ENCODE measurements around the gene NBEA. TPM values are rescaled to one million over a fixed set of nuclear protein-coding genes. Genes with fewer than 3 reads are reported as not detected.

The NBEA gene
- polyA plus RNA-seq, 3 donors: 17.7 to 21.6 (median 18.3) TPM

GRCh38 chr13:35552172-35552844 is 610.2 kb downstream of the NBEA start:
- no peak for DNase-seq (ENCODE audit: low read depth in 3 of 3, low spot score in 2 of 3)

GRCh38 chr13:35554972-35555623 is 613.0 kb downstream of the NBEA start:
- no peak for DNase-seq (ENCODE audit: low read depth in 3 of 3, low spot score in 2 of 3)

DNA sequence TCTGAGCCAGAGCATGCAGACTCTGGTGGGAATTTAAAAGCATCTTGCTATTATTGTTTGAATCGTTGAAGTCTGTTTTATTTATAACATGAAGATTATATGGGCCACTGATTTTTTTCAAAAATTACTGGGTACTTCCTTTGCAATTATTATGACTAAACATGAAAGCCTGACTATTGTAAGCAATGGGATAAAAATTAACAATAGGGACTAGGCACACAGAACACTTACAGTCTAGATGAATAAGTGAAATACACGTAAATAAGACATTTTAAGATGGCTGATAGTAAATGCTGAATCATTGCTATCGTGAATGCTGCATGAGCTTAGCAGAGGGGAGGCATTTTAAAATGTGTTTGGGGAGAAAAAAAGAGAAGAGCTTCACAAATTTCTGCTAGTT is 615.4 kb downstream of the NBEA start:
- no peak for DNase-seq (ENCODE audit: low read depth in 3 of 3, low spot score in 2 of 3)

DNA sequence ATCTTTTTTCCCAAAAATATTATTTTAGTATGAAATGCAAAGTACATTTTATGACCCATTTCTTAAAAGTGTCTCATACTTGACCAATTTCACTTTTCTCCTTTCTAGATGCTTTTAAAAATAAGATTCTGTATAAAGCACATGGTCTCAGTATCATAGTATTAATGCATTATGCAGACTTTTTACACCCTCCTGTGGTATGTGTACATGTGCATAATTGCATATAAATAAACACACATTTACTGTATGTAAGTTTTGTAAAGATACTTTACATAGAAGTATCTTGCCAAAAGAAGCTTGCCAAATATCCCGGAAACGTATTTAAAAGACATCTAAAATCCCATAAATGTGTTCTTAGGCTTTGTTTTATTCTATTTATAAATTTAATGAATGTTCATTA is 619.5 kb downstream of the NBEA start:
- no peak for DNase-seq (ENCODE audit: low read depth in 3 of 3, low spot score in 2 of 3)

DNA sequence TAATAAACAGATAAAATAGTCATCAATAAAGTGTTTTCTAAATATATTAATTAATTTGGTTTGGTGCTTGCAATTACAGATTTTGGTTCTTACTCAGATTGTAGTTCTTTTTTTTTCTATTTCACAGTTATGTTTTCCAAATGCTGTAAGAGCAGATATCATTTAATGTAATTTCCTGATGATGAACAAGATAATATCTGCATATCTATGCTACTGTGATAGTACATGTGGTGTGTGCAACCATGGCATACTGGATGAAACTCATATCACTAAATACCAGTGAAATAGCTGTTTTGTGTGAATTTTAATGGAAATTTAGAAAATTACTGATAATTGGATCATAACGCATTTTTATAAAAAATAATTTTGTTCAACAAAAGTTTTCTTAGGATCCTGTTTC is 623.2 kb downstream of the NBEA start:
- no peak for DNase-seq (ENCODE audit: low read depth in 3 of 3, low spot score in 2 of 3)

DNA sequence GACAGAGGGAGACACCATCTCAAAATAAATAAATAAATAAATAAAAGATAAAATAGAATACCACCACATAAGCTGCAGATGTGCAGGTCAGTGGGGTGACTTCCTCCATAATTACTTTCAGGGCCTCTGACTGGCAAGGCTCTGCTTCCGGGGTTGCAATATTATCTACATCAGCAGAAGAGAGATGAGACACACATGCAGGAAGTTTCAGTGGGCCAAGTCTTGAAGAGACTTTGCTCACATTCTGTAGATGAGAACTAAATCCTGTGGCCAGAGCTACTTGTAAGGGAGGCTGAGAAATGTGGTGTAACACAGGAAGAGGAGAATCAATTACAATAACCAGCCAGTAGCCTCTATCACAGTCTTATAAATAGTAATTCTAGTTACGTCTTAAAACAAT is 624.3 kb downstream of the NBEA start:
- DNase-seq (ENCODE audit: low read depth in 3 of 3, low spot score in 2 of 3): no peak

GRCh38 chr13:35567406-35567980 is 625.4 kb downstream of the NBEA start:
- DNase-seq (ENCODE audit: low read depth in 3 of 3, low spot score in 2 of 3): no peak

GRCh38 chr13:35573639-35574038 is 631.6 kb downstream of the NBEA start:
- no peak for DNase-seq (ENCODE audit: low read depth in 3 of 3, low spot score in 2 of 3)

- DNase-seq (ENCODE audit: low read depth in 3 of 3, low spot score in 2 of 3): no peak
Measured at GRCh38 chr13:35592457-35592856, 650.4 kb downstream of the NBEA start.

DNA sequence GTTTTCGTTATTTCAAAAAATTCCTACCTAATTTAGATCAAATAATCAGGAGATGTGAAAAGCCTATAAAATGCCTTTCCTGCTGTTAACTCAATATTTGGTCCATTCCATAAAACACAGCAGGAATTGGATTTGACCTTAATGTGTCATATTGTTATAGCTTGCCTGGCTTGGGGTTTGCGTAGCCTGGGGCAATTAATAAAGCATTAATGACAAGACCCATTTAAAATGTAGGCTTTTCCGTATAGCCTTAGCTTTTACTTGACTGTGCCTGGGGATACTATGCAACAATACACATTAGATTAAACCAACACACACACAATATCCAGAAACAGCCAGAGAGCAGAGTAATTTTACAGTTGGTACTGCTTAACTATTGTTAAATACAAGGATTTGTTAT is 651.6 kb downstream of the NBEA start:
- DNase-seq (ENCODE audit: low read depth in 3 of 3, low spot score in 2 of 3): no peak

GRCh38 chr13:35594096-35594495 is 652.0 kb downstream of the NBEA start:
- no peak for DNase-seq (ENCODE audit: low read depth in 3 of 3, low spot score in 2 of 3)

- DNase-seq (ENCODE audit: low read depth in 3 of 3, low spot score in 2 of 3): no peak
Measured at GRCh38 chr13:35595181-35595580, 653.1 kb downstream of the NBEA start.

GRCh38 chr13:35596321-35597030 is 654.4 kb downstream of the NBEA start:
- DNase-seq (ENCODE audit: low read depth in 3 of 3, low spot score in 2 of 3): no peak

DNA sequence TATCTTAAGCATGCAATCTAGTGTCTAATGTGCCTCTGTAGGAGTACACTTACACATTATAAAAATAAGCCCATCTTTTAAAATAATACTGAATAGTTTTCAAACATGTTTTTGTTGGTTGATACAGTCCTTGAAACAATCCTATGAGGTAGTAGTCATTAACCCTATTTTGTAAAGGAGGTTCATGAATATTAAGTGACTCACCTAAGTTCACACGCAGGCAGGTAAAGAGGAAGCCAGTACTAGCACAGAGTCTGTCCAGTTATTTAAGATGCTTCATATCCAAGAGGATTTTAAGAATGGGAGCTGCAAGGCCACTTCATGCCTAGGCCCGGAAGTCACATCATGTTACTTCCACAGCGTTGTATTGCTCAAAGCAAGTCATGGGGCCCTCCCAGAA is 655.4 kb downstream of the NBEA start:
- no peak for DNase-seq (ENCODE audit: low read depth in 3 of 3, low spot score in 2 of 3)

GRCh38 chr13:35598233-35598632 is 656.2 kb downstream of the NBEA start:
- no peak for DNase-seq (ENCODE audit: low read depth in 3 of 3, low spot score in 2 of 3)

- no peak for DNase-seq (ENCODE audit: low read depth in 3 of 3, low spot score in 2 of 3)
Measured at GRCh38 chr13:35598790-35599369, 656.8 kb downstream of the NBEA start.

- DNase-seq (ENCODE audit: low read depth in 3 of 3, low spot score in 2 of 3): no peak
Measured at GRCh38 chr13:35599384-35599783, 657.3 kb downstream of the NBEA start.

DNA sequence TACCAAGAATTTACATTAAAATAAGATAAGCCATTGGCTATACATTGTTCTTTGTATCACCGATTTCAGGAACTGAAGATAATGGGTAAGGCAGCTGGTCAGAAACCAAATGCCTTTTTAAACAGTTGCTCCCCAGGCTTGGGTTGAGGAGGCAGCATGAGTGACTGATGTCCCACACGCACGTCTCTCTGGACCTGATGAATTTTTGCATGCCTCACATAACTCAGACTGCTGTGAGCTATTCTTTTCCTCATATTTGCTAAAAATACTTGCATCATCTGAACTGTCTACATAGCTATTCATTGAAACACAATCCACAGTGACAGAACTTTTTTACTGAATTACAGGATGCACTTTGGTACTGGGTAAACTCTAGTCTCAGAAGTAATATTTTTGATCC is 658.1 kb downstream of the NBEA start:
- DNase-seq (ENCODE audit: low read depth in 3 of 3, low spot score in 2 of 3): no peak

DNA sequence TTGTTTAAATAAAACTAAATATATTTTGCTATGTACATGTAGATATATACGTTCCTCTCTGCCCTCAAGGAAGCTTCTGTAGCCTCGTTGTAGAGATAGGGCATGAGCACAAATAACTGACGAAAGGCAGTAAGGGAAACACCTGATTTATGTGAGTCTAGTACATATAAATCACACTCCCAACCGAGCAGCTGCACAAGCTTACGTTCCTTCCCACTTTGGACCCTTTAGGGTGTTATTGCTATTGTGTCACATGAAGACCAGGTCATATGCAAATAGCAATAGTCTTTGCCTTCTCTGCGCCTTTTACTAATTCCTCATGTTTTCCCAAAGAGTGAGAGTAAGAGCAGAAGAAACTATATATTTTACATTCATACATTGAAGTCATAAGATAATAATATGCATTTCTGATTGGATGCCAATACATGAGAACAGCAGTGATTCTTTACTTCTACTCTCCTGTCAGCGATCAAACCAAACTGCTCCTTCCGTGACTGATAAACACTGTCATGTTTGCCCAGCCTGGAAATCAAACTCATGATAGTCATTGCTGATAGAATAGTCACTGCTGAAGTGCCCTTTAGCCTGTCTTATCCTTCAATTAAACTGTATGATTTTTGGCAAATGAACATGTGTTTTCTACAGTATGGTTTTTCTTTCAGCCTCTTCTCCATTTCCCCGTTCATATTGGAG is 661.7 kb downstream of the NBEA start:
- DNase-seq (ENCODE audit: low read depth in 3 of 3, low spot score in 2 of 3): no peak

DNA sequence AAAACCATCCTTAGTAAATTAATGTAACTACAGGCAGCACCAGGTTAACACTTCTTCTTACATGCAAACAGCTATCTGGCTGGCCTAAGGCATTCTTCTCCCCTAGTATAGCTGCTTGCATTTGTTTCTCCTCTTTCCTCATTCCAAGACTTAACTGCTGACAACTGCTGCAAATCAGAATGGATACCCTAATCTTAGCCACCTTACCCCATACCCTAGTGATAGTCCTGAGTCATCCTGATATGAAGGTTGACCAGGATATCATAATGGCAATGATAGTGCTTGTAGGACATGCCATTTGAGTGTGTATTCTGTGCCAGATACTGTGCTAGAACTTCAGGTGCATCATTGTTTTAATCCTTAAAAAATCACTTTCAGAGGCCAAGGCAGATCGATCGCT is 672.6 kb downstream of the NBEA start:
- DNase-seq (ENCODE audit: low read depth in 3 of 3, low spot score in 2 of 3): no peak

GRCh38 chr13:35617420-35617819 is 675.4 kb downstream of the NBEA start:
- no peak for DNase-seq (ENCODE audit: low read depth in 3 of 3, low spot score in 2 of 3)
